SIG-M5 treated with dmso at 0.1 percent for 504 hours (cell line): ENCODE data around the gene RBM17.
"Not testable (repeated sequence)": the region's sequence is repeated elsewhere in the genome, so short reads cannot be mapped to it uniquely, and the experiment has no call there.

ENCODE experiments used
- DNase-seq: peaks from one replicate; lab custom pipeline; 2025; ENCODE audit not compliant: unreplicated experiment; lab: John Stamatoyannopoulos, UW

RBM17 gene

GRCh38 chr10:6088721-6089333, at the start of gene RBM17:
Gene RBM17, plus strand, starts transcription at chr10:6089034. Its CDS starts 8,032 bp downstream, at chr10:6097066.
- peak; percentile 88 for DNase-seq

- no peak for DNase-seq
Measured at GRCh38 chr10:6039711-6040110, 49.1 kb upstream of the RBM17 start.

- no peak for DNase-seq
Measured at GRCh38 chr10:6040205-6040604, 48.6 kb upstream of the RBM17 start.

- not testable (repeated sequence) for DNase-seq
Measured at GRCh38 chr10:6043377-6043776, 45.5 kb upstream of the RBM17 start.

GRCh38 chr10:6044060-6044459, 44.8 kb upstream of the RBM17 start:
- DNase-seq = no peak

- no peak for DNase-seq
Measured at GRCh38 chr10:6044751-6045313, 44.0 kb upstream of the RBM17 start.

- peak; percentile 24 for DNase-seq
Measured at GRCh38 chr10:6045314-6045848, 43.5 kb upstream of the RBM17 start.

- no peak for DNase-seq
Measured at GRCh38 chr10:6045878-6046772, 42.7 kb upstream of the RBM17 start.

GRCh38 chr10:6046773-6047611, 41.8 kb upstream of the RBM17 start:
- DNase-seq = no peak

GRCh38 chr10:6047847-6048246, 41.0 kb upstream of the RBM17 start:
- DNase-seq = no peak

GRCh38 chr10:6048281-6049030, 40.4 kb upstream of the RBM17 start:
- no peak for DNase-seq

GRCh38 chr10:6049031-6049400, 39.8 kb upstream of the RBM17 start:
- no peak for DNase-seq

- DNase-seq = no peak
Measured at GRCh38 chr10:6050801-6051445, 37.9 kb upstream of the RBM17 start.

- no peak for DNase-seq
Measured at GRCh38 chr10:6052247-6053221, 36.3 kb upstream of the RBM17 start.

GRCh38 chr10:6053303-6053702, 35.5 kb upstream of the RBM17 start:
- no peak for DNase-seq

GRCh38 chr10:6053816-6054631, 34.8 kb upstream of the RBM17 start:
- DNase-seq = no peak

GRCh38 chr10:6054884-6055283, 34.0 kb upstream of the RBM17 start:
- DNase-seq = no peak

- no peak for DNase-seq
Measured at GRCh38 chr10:6055929-6056328, 32.9 kb upstream of the RBM17 start.
